AG04449 (cell line): ENCODE results near the gene JAK1.

Experiments used
- CTCF ChIA-PET: fragments of 350-600 bp; formaldehyde crosslinking; extraction: SDS; loops from one replicate; lab custom pipeline; 2021; ENCODE audit warnings: antibody characterized with exemption; lab: Yijun Ruan, JAX
- POLR2A ChIA-PET: fragments of 400-600, 350-600 bp; formaldehyde crosslinking; extraction: SDS; loops from one replicate; lab custom pipeline; 2020; ENCODE audit warnings: antibody characterized with exemption, inconsistent platforms; lab: Yijun Ruan, JAX
- DNase-seq: peaks from one replicate; pipeline ENCODE4 v3.0.0-alpha.2; 2010; ENCODE audit warnings: low read depth, low spot score
- H3K4me3 ChIP-seq: 2 replicates; pipeline ENCODE4 v1.5.1; 2011; ENCODE audit warnings: low read depth, mild to moderate bottlenecking, control low read depth, low read length
- CTCF ChIP-seq: IDR thresholded peaks from one replicate; pipeline ENCODE4 v1.5.1; 2011; ENCODE audit warnings: mild to moderate bottlenecking, moderate library complexity, low read length, control low read depth, inconsistent platforms; ENCODE audit not compliant: insufficient read depth; ENCODE audit errors: missing control alignments

Gene JAK1

GRCh38 chr1:64891448-64891825 is 74.9 kb downstream of the JAK1 start:
- DNase-seq = no peak
- TF ChIP-seq CTCF = no peak
- CTCF ChIA-PET = no interaction called here
- H3K4me3 ChIP-seq = no peak overlapping the region
- POLR2A ChIA-PET = interaction anchor here (0.8 kb wide), 1 partner anchor 17 kb away, joined by 3 read pairs; no protein-coding TSS in a partner anchor

- CTCF ChIA-PET = no interaction called here
- DNase-seq = no peak
- POLR2A ChIA-PET = no interaction called here
- TF ChIP-seq CTCF = no peak
- H3K4me3 ChIP-seq = no peak overlapping the region
These were observed 75.5 kb downstream of the JAK1 start for GRCh38 chr1:64890699-64891447.

GRCh38 chr1:64887689-64888217 is 78.6 kb downstream of the JAK1 start:
- POLR2A ChIA-PET = no interaction called here
- no peak for DNase-seq

GRCh38 chr1:64886877-64887276 is 79.5 kb downstream of the JAK1 start:
- no peak for TF ChIP-seq CTCF
- CTCF ChIA-PET = no interaction called here
- no peak overlapping the region for H3K4me3 ChIP-seq
- no peak for DNase-seq
- POLR2A ChIA-PET = no interaction called here

More at GRCh38 chr1:64887689-64888217, 78.6 kb downstream of the JAK1 start:
- CTCF ChIA-PET = no interaction called here
- no peak for TF ChIP-seq CTCF
- H3K4me3 ChIP-seq = no peak overlapping the region

GRCh38 chr1:64885648-64886047 is 80.7 kb downstream of the JAK1 start:
- POLR2A ChIA-PET = no interaction called here
- CTCF ChIA-PET = no interaction called here
- TF ChIP-seq CTCF = no peak
- H3K4me3 ChIP-seq = no peak overlapping the region
- no peak for DNase-seq

GRCh38 chr1:64884261-64885040 is 81.9 kb downstream of the JAK1 start:
- no peak for DNase-seq
- TF ChIP-seq CTCF = no peak
- POLR2A ChIA-PET = no interaction called here
- H3K4me3 ChIP-seq = no peak overlapping the region
- CTCF ChIA-PET = interaction anchor here (1.1 kb wide), 1 partner anchor 78 kb away, joined by 3 read pairs; no protein-coding TSS in a partner anchor
